ENCODE results near the gene FAM174B.

GRCh38 chr15:92656089-92656488 lies 514 bp upstream of the FAM174B start:
- no peak for TF ChIP-seq NR2F2 (IDR thresholded peaks at IDR 0.05)
- no peak for TF ChIP-seq TAF1 (conservative IDR thresholded peaks at IDR 0.05)
- no peak for TF ChIP-seq CTCF (IDR thresholded peaks at IDR 0.05; ENCODE audit: low read depth, low read length, missing input control)

Measured in liver (tissue), 3 donors.